GM19239 (cell line): ENCODE measurements around the gene IMPDH1.
A peak's percentile ranks its signal among the peaks of the same experiment; 100 is the strongest.

Source experiments
- DNase-seq: peaks from one replicate; pipeline ENCODE4 v3.0.0; 2011; ENCODE audit warnings: low spot score; ENCODE audit not compliant: insufficient read length
- FAIRE-seq: peaks from 2 replicates; lab custom pipeline; 2011; peaks lifted over from hg19 to GRCh38; lab: Jason Lieb, UNC

IMPDH1 gene

DNA sequence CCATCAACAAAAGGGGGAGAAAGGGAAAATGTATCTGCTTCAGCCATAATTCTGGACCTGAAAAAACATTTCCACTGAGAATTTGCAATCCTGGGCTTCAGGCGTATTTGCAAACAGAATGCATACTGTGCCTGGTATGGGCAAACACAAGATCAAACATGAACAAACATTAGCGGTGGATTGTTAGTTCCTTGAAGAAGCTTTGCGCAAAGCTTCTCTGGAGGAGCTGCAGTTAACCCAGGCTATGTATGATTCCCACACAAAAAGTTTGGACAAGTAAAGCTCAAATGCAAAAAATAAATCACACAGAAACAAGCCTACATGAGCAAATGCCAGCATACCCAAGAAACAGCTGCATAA is 25.5 kb upstream of the IMPDH1 start:
- DNase-seq (no peak), FAIRE-seq (no peak)

- no peak for FAIRE-seq
- DNase-seq: no peak
Measured at GRCh38 chr7:128434413-128435326, 24.9 kb upstream of the IMPDH1 start.

DNA sequence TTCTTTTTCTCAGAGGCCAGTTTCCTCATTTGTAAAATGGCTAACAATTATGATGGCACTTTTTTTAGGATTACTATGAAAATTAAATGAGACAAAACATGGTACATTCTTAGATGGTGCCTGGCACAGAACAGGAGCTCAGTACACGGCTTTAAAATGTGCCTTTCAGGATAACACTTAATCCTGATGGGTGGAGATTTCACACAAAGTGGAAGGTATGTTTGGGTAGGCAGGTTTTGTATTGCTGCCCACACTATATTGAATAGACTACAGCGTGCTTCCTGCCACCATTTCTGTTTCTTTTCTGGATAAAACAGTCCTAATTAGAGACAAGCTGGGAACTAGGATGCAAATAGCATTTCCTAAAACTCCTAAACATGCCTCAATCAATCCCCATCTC is 22.0 kb upstream of the IMPDH1 start:
- FAIRE-seq (no peak), DNase-seq (no peak)

DNA sequence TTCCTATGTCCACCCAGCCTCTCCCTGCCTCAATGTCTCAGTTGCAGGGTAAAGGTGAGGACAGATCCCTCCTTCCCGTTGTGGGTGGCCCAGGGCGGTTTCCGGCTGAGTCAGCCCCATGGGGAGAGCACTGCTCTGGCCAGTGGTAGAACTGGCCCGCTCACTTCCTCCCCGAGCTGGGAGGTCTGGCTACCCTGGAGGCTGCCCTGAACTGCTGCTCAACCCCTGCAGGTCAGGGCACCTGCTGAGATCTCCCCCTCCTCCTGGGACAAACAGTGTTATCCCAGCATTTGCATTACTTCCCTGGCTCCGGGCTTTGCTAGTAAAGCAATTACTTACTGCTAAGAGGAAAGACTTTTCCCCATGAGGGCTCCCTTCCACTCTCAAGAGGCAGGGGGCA is 21.4 kb upstream of the IMPDH1 start:
- FAIRE-seq: no peak
- DNase-seq: no peak

DNA sequence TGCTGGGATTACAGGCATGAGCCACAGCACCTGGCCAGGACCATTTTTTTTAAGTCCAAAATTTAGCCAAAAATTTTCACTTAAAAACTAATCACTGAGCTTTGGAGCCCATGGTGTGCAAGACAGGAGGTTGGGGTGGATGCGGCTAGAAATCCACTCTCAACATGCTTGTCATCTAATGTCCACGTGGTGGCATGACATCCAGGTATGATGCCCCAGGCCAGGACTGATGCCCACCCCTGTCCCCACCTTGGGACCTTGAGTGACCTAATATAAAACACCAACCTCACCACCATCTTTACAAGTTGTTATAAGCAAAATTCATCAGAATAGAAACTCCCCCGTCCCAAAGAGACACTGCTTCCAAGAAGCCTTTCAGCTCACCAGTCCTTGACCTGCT is 20.4 kb upstream of the IMPDH1 start:
- FAIRE-seq: no peak
- DNase-seq: no peak

GRCh38 chr7:128427289-128427891 is 17.6 kb upstream of the IMPDH1 start:
- DNase-seq (no peak), FAIRE-seq (peak; percentile 28)

- DNase-seq: peak; percentile 56
- FAIRE-seq: peak; percentile 35
Measured at GRCh38 chr7:128425850-128426249, 16.1 kb upstream of the IMPDH1 start.

DNA sequence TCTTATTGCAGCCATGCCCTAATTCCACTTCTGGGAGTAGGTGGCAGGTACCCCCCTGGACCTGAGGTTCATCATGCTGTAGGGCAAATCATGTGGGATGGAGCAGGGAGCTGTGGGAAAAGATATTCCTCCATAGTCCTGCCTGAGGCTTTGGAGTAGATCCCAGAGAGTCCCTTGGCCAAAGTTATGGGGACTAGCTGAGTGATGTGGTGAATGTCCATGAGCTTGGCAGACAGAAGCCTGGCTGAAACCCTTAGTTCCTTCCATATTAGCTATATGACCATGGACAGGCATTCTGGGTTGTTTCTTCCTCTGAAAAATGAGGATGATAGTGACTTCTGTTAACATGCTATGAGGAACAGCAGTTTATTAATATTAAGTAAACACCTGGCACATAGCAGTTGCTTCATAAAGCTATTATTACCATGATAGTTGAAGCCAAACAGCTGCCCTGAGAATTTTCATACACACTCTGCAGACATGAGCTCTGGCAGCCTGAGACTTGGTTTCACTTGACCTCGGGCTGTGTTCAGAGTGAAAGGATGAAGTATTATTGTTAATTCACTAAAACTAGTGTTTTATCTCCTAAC is 15.0 kb upstream of the IMPDH1 start:
- FAIRE-seq (no peak), DNase-seq (no peak)

- DNase-seq (no peak), FAIRE-seq (no peak)
Measured at GRCh38 chr7:128422842-128423241, 13.1 kb upstream of the IMPDH1 start.

GRCh38 chr7:128422037-128422436 is 12.3 kb upstream of the IMPDH1 start:
- DNase-seq (no peak), FAIRE-seq (no peak)

DNA sequence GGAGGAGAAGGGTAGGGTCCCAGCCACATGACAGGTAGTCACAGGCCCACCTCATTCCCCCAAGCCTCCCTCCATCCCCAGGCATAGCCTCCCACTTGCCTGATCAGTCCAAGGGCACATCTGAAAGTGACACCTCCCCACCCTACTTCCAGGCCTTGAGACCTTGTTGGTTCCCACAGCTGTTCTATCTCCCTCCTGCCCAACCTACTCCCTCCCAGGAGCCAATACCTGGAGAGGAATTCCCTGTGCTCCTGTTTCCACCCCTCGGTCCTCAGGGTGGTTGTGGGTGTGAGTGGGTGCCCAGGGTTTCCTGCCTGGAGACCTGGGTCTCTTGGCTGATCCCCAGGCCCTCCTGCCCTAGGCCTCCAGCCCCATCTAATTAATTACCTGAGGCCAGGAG is 11.6 kb upstream of the IMPDH1 start:
- FAIRE-seq: no peak

DNA sequence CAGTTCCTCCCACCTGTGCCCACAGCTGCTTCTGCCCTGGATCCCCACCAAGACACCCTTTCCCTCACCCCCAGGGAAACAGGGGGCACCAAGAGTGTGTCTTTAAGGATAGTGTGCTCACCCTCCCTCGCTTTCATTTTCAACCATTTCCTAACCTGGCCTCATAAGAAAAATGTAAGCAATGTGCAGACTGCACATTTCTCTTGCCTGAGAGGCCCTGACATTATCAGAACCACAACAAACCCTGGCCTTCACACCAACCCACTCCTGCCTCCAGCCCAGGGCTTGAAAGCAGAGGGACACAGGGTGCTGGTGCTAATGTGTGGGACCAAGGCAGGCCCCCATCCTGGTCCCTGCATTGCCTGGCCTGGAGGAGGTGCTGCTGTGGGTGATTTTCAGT is 11.0 kb upstream of the IMPDH1 start:
- no peak for FAIRE-seq
- DNase-seq: no peak

More for the DNA sequence above, 11.6 kb upstream of the IMPDH1 start:
- no peak for DNase-seq

DNA sequence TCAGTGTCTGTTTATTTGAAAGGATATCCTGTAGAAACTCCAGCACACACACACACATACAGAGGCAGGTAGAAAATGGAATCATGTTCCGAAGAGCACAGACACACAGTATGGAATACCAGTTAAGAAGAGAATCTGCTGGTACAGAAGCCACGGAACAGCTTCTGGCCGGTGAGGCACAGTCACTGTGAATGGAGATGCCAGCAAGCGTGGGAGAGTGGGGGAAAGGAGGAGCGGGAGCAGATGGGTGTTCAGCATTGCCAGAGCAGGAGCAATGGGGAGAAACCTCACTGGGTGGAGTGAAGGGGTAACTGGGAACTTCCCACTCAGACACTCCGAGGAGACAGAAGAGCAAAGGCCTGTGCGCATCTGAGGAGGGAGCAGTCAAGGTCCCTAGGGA is 9.5 kb upstream of the IMPDH1 start:
- FAIRE-seq: no peak
- DNase-seq: no peak

DNA sequence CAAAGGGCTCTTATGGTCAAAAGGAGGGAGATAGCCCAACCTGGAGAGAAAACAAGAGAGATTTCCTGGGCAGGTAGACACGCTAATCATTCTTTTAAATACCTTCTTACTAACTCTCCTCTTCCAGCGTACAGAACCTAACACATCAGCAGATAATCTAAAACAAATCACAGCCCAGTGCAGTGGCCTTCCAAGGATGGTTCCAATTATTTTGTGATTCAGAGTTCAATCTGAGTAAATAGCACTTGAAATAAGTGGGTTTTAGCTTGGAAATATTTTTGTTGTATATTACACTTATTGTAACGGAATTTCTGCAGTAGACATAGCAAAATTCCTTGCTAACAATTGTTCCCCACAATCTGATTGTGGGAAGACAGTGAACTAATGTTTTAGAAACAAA is 7.3 kb upstream of the IMPDH1 start:
- no peak for DNase-seq
- no peak for FAIRE-seq

- peak; percentile 26 for FAIRE-seq
- no peak for DNase-seq
Measured at GRCh38 chr7:128415217-128415785, 5.5 kb upstream of the IMPDH1 start.

- FAIRE-seq (no peak), DNase-seq (no peak)
Measured at GRCh38 chr7:128410451-128410753, 620 bp upstream of the IMPDH1 start.

DNA sequence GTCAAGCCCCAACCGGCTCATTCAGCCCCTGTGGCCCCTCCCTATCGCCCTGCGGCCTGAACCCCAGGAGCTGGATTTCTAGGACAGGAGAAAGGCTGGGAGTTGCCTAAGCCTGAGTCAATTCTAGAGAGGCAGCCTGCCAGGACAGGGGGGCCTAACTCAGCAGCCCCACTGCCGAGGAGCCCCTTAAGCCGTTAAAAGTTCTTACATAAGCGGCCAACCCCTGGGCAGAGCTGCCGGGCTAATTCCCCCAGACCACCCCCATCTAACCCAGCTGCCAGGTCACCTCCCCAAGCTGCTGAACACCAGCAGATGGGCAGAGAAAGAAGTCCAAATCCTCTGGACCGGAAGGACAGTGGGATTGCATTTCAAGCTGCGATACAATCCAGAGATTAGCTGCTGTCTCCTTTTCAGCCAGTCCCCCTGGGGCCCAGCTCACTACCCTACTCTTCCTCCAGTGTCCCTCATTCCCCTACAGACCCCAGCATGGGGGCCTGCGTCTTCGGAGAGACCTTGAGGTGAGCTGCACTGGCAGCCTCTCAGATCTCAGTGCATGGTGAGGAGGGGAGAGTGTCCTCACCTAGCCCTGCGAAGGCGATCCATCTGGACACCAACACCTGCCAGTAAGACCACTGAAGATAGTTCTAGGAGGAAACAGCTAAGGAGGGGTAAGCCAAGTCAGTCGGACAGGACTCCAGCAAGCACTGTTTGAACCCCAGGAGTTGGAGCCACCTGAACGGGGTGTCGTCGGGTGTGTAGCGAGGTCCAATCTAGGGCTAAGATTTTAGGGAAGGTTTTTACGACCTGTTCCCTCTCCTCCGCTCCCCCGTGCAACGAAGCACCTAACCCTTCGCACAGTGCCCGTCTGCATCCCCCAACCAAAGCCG is 830 bp downstream of the IMPDH1 start:
- FAIRE-seq (no peak), DNase-seq (no peak)

DNA sequence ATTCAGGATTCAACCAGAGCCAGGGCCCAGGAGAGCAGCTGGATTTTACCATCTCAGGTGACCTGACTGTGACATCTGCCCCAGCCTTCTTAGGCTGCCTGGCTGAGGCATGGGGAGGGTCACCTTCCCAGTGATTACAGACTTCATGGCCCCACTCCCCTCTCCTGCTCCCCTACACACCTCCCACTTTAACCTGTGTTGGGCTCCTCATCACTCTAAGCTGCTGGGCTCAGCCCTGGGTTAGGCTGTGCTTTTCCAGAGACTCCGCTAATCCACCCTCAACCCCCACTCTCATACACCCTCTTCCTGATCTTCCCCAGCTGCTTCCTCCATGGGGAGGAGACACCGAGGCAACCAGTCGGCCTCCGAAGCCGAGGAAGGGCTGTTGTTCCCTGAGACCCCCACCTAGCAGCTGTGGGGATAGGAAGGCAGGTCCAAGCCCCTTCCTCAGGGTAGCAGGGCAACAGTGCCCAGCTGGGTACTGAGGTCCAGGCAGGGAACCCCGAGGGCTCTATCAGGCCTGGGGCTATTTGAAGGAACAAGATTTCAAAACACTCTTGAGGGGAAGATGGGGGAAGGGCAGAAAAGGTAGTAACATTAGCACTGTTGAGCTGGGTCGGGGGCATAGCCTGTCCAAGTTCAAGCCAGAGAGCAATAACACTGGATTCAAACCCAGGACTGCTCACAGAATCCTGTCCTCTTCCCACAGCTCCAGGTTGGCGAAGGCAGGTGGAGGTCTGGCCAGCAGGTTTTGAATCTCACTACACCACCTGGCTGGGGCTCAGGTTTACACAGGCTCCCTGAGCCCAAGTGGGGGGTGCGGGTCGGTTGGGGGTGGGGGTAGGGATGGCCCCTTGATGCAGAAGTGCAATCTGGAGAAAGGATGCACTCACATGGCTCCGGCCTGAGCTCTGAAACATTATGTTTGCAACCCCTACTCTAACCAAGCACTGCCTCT is 1.8 kb downstream of the IMPDH1 start:
- DNase-seq: no peak
- no peak for FAIRE-seq

DNA sequence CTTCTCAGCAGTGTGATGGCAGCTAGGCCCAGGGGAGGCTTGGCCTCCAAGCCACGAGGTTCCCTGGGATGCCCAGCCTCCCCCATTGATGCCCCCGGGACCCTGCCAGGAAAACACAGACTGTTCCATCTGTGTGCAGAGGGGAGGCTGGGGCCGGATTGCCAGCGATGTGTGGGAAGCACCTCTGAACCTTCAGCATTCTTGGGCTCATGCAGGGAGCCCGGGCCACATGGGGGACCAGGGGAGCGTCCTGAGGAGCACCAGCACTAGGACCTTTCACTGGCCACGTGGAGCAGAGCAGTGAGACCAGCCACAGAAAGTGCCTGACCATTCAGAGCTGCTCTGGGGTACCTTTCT is 2.6 kb downstream of the IMPDH1 start:
- no peak for FAIRE-seq
- no peak for DNase-seq
